HCT116 (cell line): ENCODE data around the gene SEC14L6. TPM values are rescaled to one million over a fixed set of nuclear protein-coding genes. Genes with fewer than 3 reads are reported as not detected.

Source experiments
- ATAC-seq: fragments of 200-7000 bp; cut with Tn5 transposase; 2 replicates; pipeline ENCODE4 v1.9.1; 2020; ENCODE audit warnings: mild to moderate bottlenecking, moderate library complexity
- BruUV-seq: library from RNA; stranded (reverse); fragments of 400-500 nt; replicated peaks from 2 replicates; lab custom pipeline; 2021; lab: Mats Ljungman, UMichigan
- CTCF ChIA-PET: fragments of 300-600 bp; sonication (Branson Sonifier 250); formaldehyde crosslinking; loops from one replicate; lab custom pipeline; 2021; ENCODE audit warnings: antibody characterized with exemption; lab: Charles Lee
- POLR2A ChIA-PET: fragments of 300-600, 350-600 bp; sonication (Branson Sonifier 250); formaldehyde crosslinking; loops from one replicate; lab custom pipeline; 2021; ENCODE audit warnings: antibody characterized with exemption; lab: Charles Lee
- RAD21 ChIA-PET, 2 experiments: fragments of 300-600 bp; sonication (Branson Sonifier 250); formaldehyde crosslinking; loops; one replicate each; lab custom pipeline; 2023; ENCODE audit warnings: low total read pairs in 2 of 2; ENCODE audit not compliant: uncharacterized antibody in 2 of 2, unreplicated experiment in 2 of 2, low non-redundant PET in 1 of 2; lab: Charles Lee
- DNase-seq: peaks from one replicate; pipeline ENCODE4 v3.0.0-alpha.2; 2010; ENCODE audit warnings: low read depth, low spot score
- H2AFZ ChIP-seq: fragments of 200-600 bp; shearing (Covaris generic), sonication (generic); 2 replicates; pipeline ENCODE4 v1.6.1; 2017; ENCODE audit warnings: low read depth, mixed run types, mixed read lengths, antibody characterized with exemption, low read length; ENCODE audit not compliant: poor library complexity, severe bottlenecking
- H3K27ac ChIP-seq: 2 replicates; pipeline ENCODE4 v1.5.1; 2012; ENCODE audit warnings: low read depth, low read length
- H3K27me3 ChIP-seq: fragments of 200-600 bp; sonication (generic); 2 replicates; pipeline ENCODE4 v1.6.1; 2016; ENCODE audit warnings: mixed run types, low read length, mixed read lengths; ENCODE audit not compliant: insufficient read depth
- H3K36me3 ChIP-seq, 2 experiments: fragments of 200-500 bp in 1 of 2; fragments of 200-600 bp in 1 of 2; sonication (Bioruptor generic) in 1 of 2; sonication (generic) in 1 of 2; 2 replicates each; pipeline versions ENCODE4 v1.5.1 to v1.6.1; 2014 to 2016; ENCODE audit warnings: low read length in 2 of 2, inconsistent platforms in 1 of 2, mixed read lengths in 1 of 2, mixed run types in 1 of 2; ENCODE audit not compliant: insufficient read depth in 2 of 2, control insufficient read depth in 1 of 2
- H3K4me1 ChIP-seq, 2 experiments: fragments of 200-600 bp in 1 of 2; sonication (generic) in 1 of 2; 2 replicates each; pipeline versions ENCODE4 v1.5.1 to v1.6.1; 2012 to 2017; ENCODE audit warnings: low read length in 2 of 2, inconsistent platforms in 1 of 2, mild to moderate bottlenecking in 1 of 2, mixed read lengths in 1 of 2, mixed run types in 1 of 2, moderate library complexity in 1 of 2; ENCODE audit not compliant: insufficient read depth in 2 of 2, control insufficient read depth in 1 of 2
- H3K4me2 ChIP-seq: fragments of 200-600 bp; sonication (generic); 2 replicates; pipeline ENCODE4 v1.6.1; 2017; ENCODE audit warnings: mixed run types, low read length, mixed read lengths
- H3K4me3 ChIP-seq, 2 experiments: fragments of 200-600 bp in 1 of 2; sonication (generic) in 1 of 2; replicated peaks in 1 of 2; 2 replicates each; pipeline ENCODE4 v1.5.1; 2011 to 2016; ENCODE audit warnings: low read length in 2 of 2, control low read depth in 1 of 2, low read depth in 1 of 2, mild to moderate bottlenecking in 1 of 2, mixed read lengths in 1 of 2, mixed run types in 1 of 2
- H3K79me2 ChIP-seq: fragments of 200-600 bp; sonication (generic); 2 replicates; pipeline ENCODE4 v1.6.1; 2017; ENCODE audit warnings: mild to moderate bottlenecking, mixed run types, low read length, moderate library complexity, mixed read lengths; ENCODE audit not compliant: insufficient read depth
- H3K9ac ChIP-seq: fragments of 200-600 bp; sonication (generic); 2 replicates; pipeline ENCODE4 v1.6.1; 2016; ENCODE audit warnings: low read length, mixed read lengths
- H3K9me2 ChIP-seq: fragments of 200-600 bp; sonication (generic), shearing (Covaris generic); 2 replicates; pipeline ENCODE4 v1.6.1; 2017; ENCODE audit warnings: mixed run types, mild to moderate bottlenecking, moderate library complexity; ENCODE audit not compliant: insufficient read depth
- H3K9me3 ChIP-seq, 2 experiments: fragments of 200-500 bp in 1 of 2; fragments of 200-600 bp in 1 of 2; sonication (Bioruptor generic) in 1 of 2; sonication (generic) in 1 of 2; 2 replicates each; pipeline ENCODE4 v1.6.1; 2014 to 2017; ENCODE audit warnings: low read length in 2 of 2, mixed read lengths in 2 of 2, inconsistent platforms in 1 of 2, low read depth in 1 of 2, mild to moderate bottlenecking in 1 of 2, mixed run types in 1 of 2, moderate library complexity in 1 of 2; ENCODE audit not compliant: control insufficient read depth in 1 of 2, insufficient read depth in 1 of 2
- H4K20me1 ChIP-seq: fragments of 200-600 bp; sonication (generic), shearing (Covaris generic); 2 replicates; pipeline ENCODE4 v1.6.1; 2017; ENCODE audit warnings: mixed run types, mild to moderate bottlenecking, moderate library complexity; ENCODE audit not compliant: insufficient read depth
- CBX3 ChIP-seq: IDR thresholded peaks from 2 replicates; pipeline ENCODE4 v1.6.1; 2012; ENCODE audit warnings: low read depth
- CEBPB ChIP-seq: IDR thresholded peaks from 2 replicates; pipeline ENCODE4 v1.6.1; 2012; ENCODE audit warnings: low read depth
- CTCF ChIP-seq, 3 experiments: fragments of 200-600 bp in 1 of 3; sonication (generic) in 1 of 3; IDR thresholded peaks in 2 of 3; conservative IDR thresholded peaks in 1 of 3; 2 replicates each; pipeline ENCODE4 v1.5.1; 2012 to 2017; ENCODE audit warnings: low read depth in 2 of 3, low read length in 2 of 3, antibody characterized with exemption in 1 of 3, borderline replicate concordance in 1 of 3, control low read depth in 1 of 3, mild to moderate bottlenecking in 1 of 3, mixed read lengths in 1 of 3, mixed run types in 1 of 3, moderate library complexity in 1 of 3; ENCODE audit not compliant: insufficient read depth in 1 of 3
- EGR1 ChIP-seq: IDR thresholded peaks from 2 replicates; pipeline ENCODE4 v1.6.1; 2012; ENCODE audit warnings: low read depth
- ELF1 ChIP-seq: IDR thresholded peaks from 2 replicates; pipeline ENCODE4 v1.6.1; 2012; ENCODE audit warnings: low read depth, borderline replicate concordance
- EZH2 ChIP-seq: fragments of 200-600 bp; sonication (generic); IDR thresholded peaks from 2 replicates; pipeline ENCODE4 v1.6.1; 2017; ENCODE audit warnings: antibody characterized with exemption, mixed run types
- FOSL1 ChIP-seq: IDR thresholded peaks from 2 replicates; pipeline ENCODE4 v1.6.1; 2012; ENCODE audit warnings: low read depth
- JUND ChIP-seq: IDR thresholded peaks from 2 replicates; pipeline ENCODE4 v1.6.1; 2012
- POLR2AphosphoS5 ChIP-seq: IDR thresholded peaks from 2 replicates; pipeline ENCODE4 v1.6.1; 2011; ENCODE audit warnings: mild to moderate bottlenecking, low read depth, low read length, moderate library complexity
- RAD21 ChIP-seq: IDR thresholded peaks from 2 replicates; pipeline ENCODE4 v1.6.1; 2012; ENCODE audit warnings: low read depth, mild to moderate bottlenecking
- REST ChIP-seq: IDR thresholded peaks from 2 replicates; pipeline ENCODE4 v1.6.1; 2012; ENCODE audit warnings: low read depth
- SIN3A ChIP-seq: IDR thresholded peaks from 2 replicates; pipeline ENCODE4 v1.6.1; 2012; ENCODE audit warnings: low read depth
- YY1 ChIP-seq: IDR thresholded peaks from 2 replicates; pipeline ENCODE4 v1.6.1; 2011; ENCODE audit warnings: low read length, low read depth, moderate library complexity, mild to moderate bottlenecking; ENCODE audit not compliant: insufficient replicate concordance; ENCODE audit errors: extremely low read depth
- intact Hi-C: fragments of 100-400 bp; cut with micrococcal nuclease; formaldehyde crosslinking; loops from 2 replicates; pipeline ENCODE4 v1.10.0; 2022
- total RNA-seq: library from RNA; stranded (reverse); gene quantifications from one replicate; pipeline ENCODE4 v1.2.1, GENCODE V29; 2021; ENCODE audit not compliant: unreplicated experiment

The SEC14L6 gene
- total RNA-seq, 1 experiment from 2014 or later, result not detected

GRCh38 chr22:30506507-30506968 is 40.0 kb downstream of the SEC14L6 start:
- H2AFZ ChIP-seq, result no peak overlapping the region
- no peaks in the 10 kb centered on the region for H3K27me3 ChIP-seq
- H3K9me2 ChIP-seq, result no peaks in the 10 kb centered on the region
- intact Hi-C loops, result no loop called here
- no peak overlapping the region for H3K27ac ChIP-seq
- no peaks in the 10 kb centered on the region for H4K20me1 ChIP-seq
- H3K9me3 ChIP-seq, result no peaks in the 10 kb centered on the region
- ChIA-PET RAD21 (no interaction called here), CTCF (interaction anchor here (1.2 kb wide), 1 partner anchor 22 kb away, joined by 3 read pairs; no protein-coding TSS in a partner anchor), POLR2A (no interaction called here)
- TF ChIP-seq YY1 (no peak), POLR2AphosphoS5 (no peak), RAD21 (no peak), ELF1 (no peak), EGR1 (no peak), CEBPB (no peak)
- no peaks in the 10 kb centered on the region for H3K79me2 ChIP-seq
- DNase-seq (no peak), ATAC-seq (no peak)
- H3K4me2 ChIP-seq, result no peak overlapping the region
- no TSS peak for BruUV-seq
- peaks cover 6 to 23% of the 10 kb centered on the region in 2 experiments for H3K4me1 ChIP-seq
- no peak overlapping the region for H3K9ac ChIP-seq
- no peak overlapping the region for H3K4me3 ChIP-seq
- H3K36me3 ChIP-seq, result no peaks in the 10 kb centered on the region

- no TSS peak for BruUV-seq
- Histone ChIP-seq H2AFZ (no peak overlapping the region), H4K20me1 (no peaks in the 10 kb centered on the region), H3K79me2 (no peaks in the 10 kb centered on the region), H3K9me2 (no peaks in the 10 kb centered on the region), H3K27me3 (no peaks in the 10 kb centered on the region), H3K9ac (no peak overlapping the region), H3K27ac (no peak overlapping the region), H3K36me3 (no peaks in the 10 kb centered on the region), H3K4me2 (no peak overlapping the region), H3K9me3 (no peaks in the 10 kb centered on the region), H3K4me3 (no peak overlapping the region), H3K4me1 (peaks cover 6 to 23% of the 10 kb centered on the region in 2 experiments)
- ATAC-seq, result no peak
- POLR2A ChIA-PET, result no interaction called here
- CTCF ChIA-PET, result interaction anchor here (0.7 kb wide), 1 partner anchor 170 kb away, joined by 3 read pairs; no protein-coding TSS in a partner anchor
- RAD21 ChIA-PET, result no interaction called here
- intact Hi-C loops, result no loop called here
- no peak for DNase-seq
- TF ChIP-seq POLR2AphosphoS5 (no peak), ELF1 (no peak), JUND (no peak), FOSL1 (no peak), CTCF (IDR thresholded peaks at IDR 0.05 in 2 of 3, conservative IDR thresholded peaks at IDR 0.05 in 1 of 3; ENCODE audit: borderline replicate concordance in 1 of 3, insufficient read depth in 1 of 3, low read depth in 2 of 3, low read length in 2 of 3) (no peak), REST (no peak), SIN3A (no peak), CBX3 (no peak), CEBPB (no peak), EZH2 (no peak), RAD21 (no peak)
These were observed 43.0 kb downstream of the SEC14L6 start for GRCh38 chr22:30503551-30503950.
